ENCODE measurements around the gene ERCC1.
"Not testable (repeated sequence)": the region's sequence is repeated elsewhere in the genome, so short reads cannot be mapped to it uniquely, and the experiment has no call there.

ERCC1 gene

GRCh38 chr19:45446295-45446694 is 22.6 kb upstream of the ERCC1 start:
- DNase-seq (ENCODE audit: insufficient read length, low spot score) (no peak), FAIRE-seq (no peak)
- no peak for TF ChIP-seq POLR2A (IDR thresholded peaks at IDR 0.05; ENCODE audit: low read depth, low read length)

- TF ChIP-seq POLR2A (IDR thresholded peaks at IDR 0.05; ENCODE audit: low read depth, low read length) = no peak
- no peak for FAIRE-seq
Measured at GRCh38 chr19:45445139-45445538, 21.4 kb upstream of the ERCC1 start.

GRCh38 chr19:45444318-45445041 is 20.8 kb upstream of the ERCC1 start:
- DNase-seq (ENCODE audit: insufficient read length, low spot score) (no peak), FAIRE-seq (no peak)
- TF ChIP-seq POLR2A (IDR thresholded peaks at IDR 0.05; ENCODE audit: low read depth, low read length) = no peak

More at GRCh38 chr19:45445139-45445538, 21.4 kb upstream of the ERCC1 start:
- DNase-seq (ENCODE audit: insufficient read length, low spot score) = no peak

- DNase-seq (ENCODE audit: insufficient read length, low spot score) (peak; percentile 79), FAIRE-seq (no peak)
- no peak for TF ChIP-seq POLR2A (IDR thresholded peaks at IDR 0.05; ENCODE audit: low read depth, low read length)
Measured at GRCh38 chr19:45443462-45444317, 20.0 kb upstream of the ERCC1 start.

- FAIRE-seq (no peak), DNase-seq (ENCODE audit: insufficient read length, low spot score) (no peak)
- no peak for TF ChIP-seq POLR2A (IDR thresholded peaks at IDR 0.05; ENCODE audit: low read depth, low read length)
Measured at GRCh38 chr19:45442778-45443461, 19.2 kb upstream of the ERCC1 start.

- TF ChIP-seq POLR2A (IDR thresholded peaks at IDR 0.05; ENCODE audit: low read depth, low read length) = no peak
- FAIRE-seq (no peak), DNase-seq (ENCODE audit: insufficient read length, low spot score) (no peak)
Measured at GRCh38 chr19:45442408-45442777, 18.7 kb upstream of the ERCC1 start.

- DNase-seq (ENCODE audit: insufficient read length, low spot score) (no peak), FAIRE-seq (no peak)
Measured at GRCh38 chr19:45440873-45441654, 17.3 kb upstream of the ERCC1 start.

GRCh38 chr19:45440259-45440638 is 16.5 kb upstream of the ERCC1 start:
- FAIRE-seq (no peak), DNase-seq (ENCODE audit: insufficient read length, low spot score) (no peak)
- TF ChIP-seq POLR2A (IDR thresholded peaks at IDR 0.05; ENCODE audit: low read depth, low read length) = no peak

More at GRCh38 chr19:45440873-45441654, 17.3 kb upstream of the ERCC1 start:
- TF ChIP-seq POLR2A (IDR thresholded peaks at IDR 0.05; ENCODE audit: low read depth, low read length) = no peak

GRCh38 chr19:45439569-45440258 is 16.0 kb upstream of the ERCC1 start:
- no peak for DNase-seq (ENCODE audit: insufficient read length, low spot score)
- 0 out of 2 replicates have a peak, but pooled peaks have one; percentile 13 for TF ChIP-seq POLR2A (IDR thresholded peaks at IDR 0.05; ENCODE audit: low read depth, low read length)
- no peak for FAIRE-seq

GRCh38 chr19:45439190-45439568 is 15.5 kb upstream of the ERCC1 start:
- FAIRE-seq (no peak), DNase-seq (ENCODE audit: insufficient read length, low spot score) (no peak)
- no peak for TF ChIP-seq POLR2A (IDR thresholded peaks at IDR 0.05; ENCODE audit: low read depth, low read length)

GRCh38 chr19:45437328-45437727 is 13.6 kb upstream of the ERCC1 start:
- no peak for TF ChIP-seq POLR2A (IDR thresholded peaks at IDR 0.05; ENCODE audit: low read depth, low read length)
- FAIRE-seq (no peak), DNase-seq (ENCODE audit: insufficient read length, low spot score) (no peak)

GRCh38 chr19:45432543-45432942 is 8.8 kb upstream of the ERCC1 start:
- not testable (repeated sequence) for FAIRE-seq; DNase-seq (ENCODE audit: insufficient read length, low spot score)

- FAIRE-seq; DNase-seq (ENCODE audit: insufficient read length, low spot score): not testable (repeated sequence)
Measured at GRCh38 chr19:45431008-45431407, 7.3 kb upstream of the ERCC1 start.

- not testable (repeated sequence) for DNase-seq (ENCODE audit: insufficient read length, low spot score); FAIRE-seq
Measured at GRCh38 chr19:45429896-45430295, 6.2 kb upstream of the ERCC1 start.

All from H54 (cell line).